ENCODE data around the gene ARF1.

Gene ARF1

GRCh38 chr1:228089519-228090380, 7.2 kb downstream of the ARF1 start:
- no peaks in the 10 kb centered on the region for H3K27me3 ChIP-seq (ENCODE audit: insufficient read depth, low read depth, severe bottlenecking)
- no peaks in the 10 kb centered on the region; the same call in 1 of the 2 replicates for H3K36me3 ChIP-seq
- H3K27ac ChIP-seq: no peak overlapping the region
- no peak for DNase-seq
- TF ChIP-seq CTCF (IDR thresholded peaks at IDR 0.05; ENCODE audit: low read depth, low read length): no peak
- no peak overlapping the region for H3K4me3 ChIP-seq (ENCODE audit: low read depth, low read length)
- H3K9me3 ChIP-seq (ENCODE audit: severe bottlenecking): no peaks in the 10 kb centered on the region

- H3K4me3 ChIP-seq (ENCODE audit: low read depth, low read length): no peak overlapping the region
- no peaks in the 10 kb centered on the region for H3K9me3 ChIP-seq (ENCODE audit: severe bottlenecking)
- TF ChIP-seq CTCF (IDR thresholded peaks at IDR 0.05; ENCODE audit: low read depth, low read length): no peak
- H3K27ac ChIP-seq: no peak overlapping the region
- H3K36me3 ChIP-seq: no peaks in the 10 kb centered on the region
- no peaks in the 10 kb centered on the region for H3K27me3 ChIP-seq (ENCODE audit: insufficient read depth, low read depth, severe bottlenecking)
- no peak for DNase-seq
These were observed 8.1 kb downstream of the ARF1 start for GRCh38 chr1:228090613-228091081.

GRCh38 chr1:228091084-228091483, 8.6 kb downstream of the ARF1 start:
- Histone ChIP-seq H3K27ac (no peak overlapping the region), H3K27me3 (ENCODE audit: insufficient read depth, low read depth, severe bottlenecking) (no peaks in the 10 kb centered on the region), H3K9me3 (ENCODE audit: severe bottlenecking) (no peaks in the 10 kb centered on the region), H3K4me3 (ENCODE audit: low read depth, low read length) (no peak overlapping the region), H3K36me3 (no peaks in the 10 kb centered on the region)
- no peak for TF ChIP-seq CTCF (IDR thresholded peaks at IDR 0.05; ENCODE audit: low read depth, low read length)
- no peak for DNase-seq

- no peak overlapping the region for H3K4me3 ChIP-seq (ENCODE audit: low read depth, low read length)
- no peak for TF ChIP-seq CTCF (IDR thresholded peaks at IDR 0.05; ENCODE audit: low read depth, low read length)
- DNase-seq: no peak
- H3K27ac ChIP-seq: no peak overlapping the region
- H3K27me3 ChIP-seq (ENCODE audit: insufficient read depth, low read depth, severe bottlenecking): no peaks in the 10 kb centered on the region
- no peaks in the 10 kb centered on the region for H3K36me3 ChIP-seq
- no peaks in the 10 kb centered on the region for H3K9me3 ChIP-seq (ENCODE audit: severe bottlenecking)
These were observed 10.0 kb downstream of the ARF1 start for GRCh38 chr1:228092342-228093049.

- no peak for DNase-seq
- Histone ChIP-seq H3K27ac (no peak overlapping the region), H3K9me3 (ENCODE audit: severe bottlenecking) (no peaks in the 10 kb centered on the region), H3K4me3 (ENCODE audit: low read depth, low read length) (no peak overlapping the region), H3K27me3 (ENCODE audit: insufficient read depth, low read depth, severe bottlenecking) (no peaks in the 10 kb centered on the region), H3K36me3 (peaks cover 3% of the 10 kb centered on the region)
- TF ChIP-seq CTCF (IDR thresholded peaks at IDR 0.05; ENCODE audit: low read depth, low read length): no peak
These were observed 10.8 kb downstream of the ARF1 start for GRCh38 chr1:228093050-228093906.
